Naive thymus-derived CD4-positive, alpha-beta T cell (primary cell): ENCODE measurements around the gene PTBP3. TPM values are rescaled to one million over a fixed set of nuclear protein-coding genes. Genes with fewer than 3 reads are reported as not detected.

ENCODE experiments used
- ATAC-seq: fragments of 150-1000 bp; cut with Tn5 transposase; 2 replicates; pipeline ENCODE4 v1.10.0; 2021; ENCODE audit warnings: mild to moderate bottlenecking, moderate library complexity
- CTCF ChIA-PET: fragments of 350-600 bp; sonication (Branson Sonifier 250); formaldehyde crosslinking; loops from one replicate; lab custom pipeline; 2021; ENCODE audit warnings: antibody characterized with exemption; lab: Charles Lee
- POLR2A ChIA-PET: fragments of 350-600 bp; sonication (Branson Sonifier 250); formaldehyde crosslinking; loops from one replicate; lab custom pipeline; 2021; ENCODE audit warnings: antibody characterized with exemption, inconsistent platforms; lab: Charles Lee
- DNase-seq, 9 donors: peaks; one replicate each; pipeline versions ENCODE4 v3.0.0 to v3.0.0-alpha.2; 2020 to 2022; ENCODE audit warnings: mixed read lengths in 1 of 9
- H3K27ac ChIP-seq: one replicate; pipeline ENCODE4 v1.7.0; 2013; ENCODE audit warnings: mild to moderate bottlenecking, low read depth, low read length, moderate library complexity
- H3K27me3 ChIP-seq, 2 donors: one replicate each; pipeline ENCODE4 v1.7.0; 2013; ENCODE audit warnings: low read length in 2 of 2, mild to moderate bottlenecking in 2 of 2, moderate library complexity in 2 of 2; ENCODE audit not compliant: control insufficient read depth in 2 of 2, insufficient read depth in 2 of 2
- H3K36me3 ChIP-seq, 3 experiments: 1 replicate in 2 of 3; 2 replicates in 1 of 3; pipeline ENCODE4 v1.7.0; 2013; ENCODE audit warnings: low read length in 3 of 3, mild to moderate bottlenecking in 3 of 3, moderate library complexity in 1 of 3; ENCODE audit not compliant: insufficient read depth in 3 of 3, control insufficient read depth in 2 of 3
- H3K4me1 ChIP-seq, 2 donors: one replicate each; pipeline ENCODE4 v1.7.0; 2013; ENCODE audit warnings: low read length in 2 of 2, mild to moderate bottlenecking in 2 of 2, moderate library complexity in 1 of 2; ENCODE audit not compliant: control insufficient read depth in 2 of 2, insufficient read depth in 2 of 2
- H3K4me3 ChIP-seq: 2 replicates; pipeline ENCODE4 v1.7.0; 2013; ENCODE audit warnings: mild to moderate bottlenecking, low read length
- H3K9me3 ChIP-seq, 3 experiments: 1 replicate in 2 of 3; 2 replicates in 1 of 3; pipeline ENCODE4 v1.7.0; 2013; ENCODE audit warnings: low read length in 3 of 3; ENCODE audit not compliant: control insufficient read depth in 2 of 3
- H3K27ac Mint-ChIP-seq, 9 donors: one replicate each; pipeline ENCODE4 v1.8.0; 2020 to 2022; ENCODE audit warnings: mixed read lengths in 9 of 9, mild to moderate bottlenecking in 8 of 9, moderate library complexity in 5 of 9, inconsistent platforms in 2 of 9
- H3K27me3 Mint-ChIP-seq, 5 donors: one replicate each; pipeline ENCODE4 v1.8.0; 2021 to 2022; ENCODE audit warnings: mixed read lengths in 5 of 5, mild to moderate bottlenecking in 1 of 5
- H3K36me3 Mint-ChIP-seq, 5 donors: one replicate each; pipeline ENCODE4 v1.8.0; 2020 to 2022; ENCODE audit warnings: mixed read lengths in 5 of 5, mild to moderate bottlenecking in 3 of 5, inconsistent platforms in 1 of 5
- H3K4me1 Mint-ChIP-seq, 7 donors: one replicate each; pipeline ENCODE4 v1.8.0; 2020 to 2022; ENCODE audit warnings: mixed read lengths in 7 of 7, mild to moderate bottlenecking in 3 of 7, inconsistent platforms in 1 of 7
- H3K4me3 Mint-ChIP-seq, 10 donors: one replicate each; pipeline ENCODE4 v1.8.0; 2020 to 2022; ENCODE audit warnings: mild to moderate bottlenecking in 10 of 10, mixed read lengths in 10 of 10, moderate library complexity in 6 of 10, inconsistent platforms in 2 of 10
- H3K9me3 Mint-ChIP-seq, 11 donors: one replicate each; pipeline ENCODE4 v1.8.0; 2020 to 2022; ENCODE audit warnings: mixed read lengths in 11 of 11, mild to moderate bottlenecking in 4 of 11, inconsistent platforms in 1 of 11, moderate library complexity in 1 of 11
- intact Hi-C, 2 donors: fragments of 100-400 bp; cut with micrococcal nuclease; formaldehyde crosslinking; loops; one replicate each; pipeline ENCODE4 v1.15.1; 2023
- polyA plus RNA-seq, 2 donors: library from polyadenylated mRNA; unstranded; fragments of 300-500 nt; fragmentation: Illumina TruSeq; gene quantifications; one replicate each; pipeline ENCODE4 v1.2.3, GENCODE V29; 2021
- total RNA-seq, 6 experiments: library from RNA in 5 of 6; stranded (reverse) in 5 of 6; gene quantifications; 1 replicate in 5 of 6; 2 replicates in 1 of 6; pipeline ENCODE4 v1.2.3 and lab custom pipeline; 2021 to 2026

The PTBP3 gene
- total and polyA plus RNA-seq, 7 experiments from 2014 or later, result 28.8 to 148 (median 117) TPM

- H3K27ac Mint-ChIP-seq, result peak overlapping the region in 2 of 9 donors; percentile 32 to 52
- peaks cover 0 to 3% (median 0%) of the 10 kb centered on the region in 3 experiments for H3K36me3 ChIP-seq
- no peaks in the 10 kb centered on the region for H3K9me3 Mint-ChIP-seq
- peak overlapping the region in 1 of 10 donors; percentile 19 for H3K4me3 Mint-ChIP-seq
- no peak for DNase-seq
- peaks cover 46 to 94% (median 78%) of the 10 kb centered on the region in 7 donors for H3K4me1 Mint-ChIP-seq
- CTCF ChIA-PET, result no interaction called here
- intact Hi-C loops, result no loop called here
- no peak for ATAC-seq
- H3K9me3 ChIP-seq, result no peaks in the 10 kb centered on the region
- H3K27me3 ChIP-seq, result no peaks in the 10 kb centered on the region
- H3K27ac ChIP-seq, result no peak overlapping the region
- H3K4me1 ChIP-seq, result peaks cover 23 to 29% of the 10 kb centered on the region in 2 donors
- POLR2A ChIA-PET, result interaction anchor here (0.9 to 1.8 kb wide), 2 partner anchors 14 to 20 kb away, joined by 3 to 4 read pairs; no protein-coding TSS in a partner anchor
- peaks cover 0 to 24% (median 7%) of the 10 kb centered on the region in 5 donors for H3K36me3 Mint-ChIP-seq
- H3K4me3 ChIP-seq, result no peak overlapping the region
- H3K27me3 Mint-ChIP-seq, result no peaks in the 10 kb centered on the region
Observed at GRCh38 chr9:112312139-112312538, 21.3 kb downstream of the PTBP3 start.

- CTCF ChIA-PET, result no interaction called here
- Mint-ChIP-seq H3K36me3 (peaks cover 0 to 23% (median 7%) of the 10 kb centered on the region in 5 donors), H3K4me3 (no peak overlapping the region), H3K4me1 (peaks cover 43 to 90% (median 71%) of the 10 kb centered on the region in 7 donors), H3K27ac (peak overlapping the region in 1 of 9 donors; percentile 52), H3K27me3 (no peaks in the 10 kb centered on the region), H3K9me3 (no peaks in the 10 kb centered on the region)
- ATAC-seq, result no peak
- Histone ChIP-seq H3K9me3 (no peaks in the 10 kb centered on the region), H3K4me3 (no peak overlapping the region), H3K27ac (no peak overlapping the region), H3K36me3 (peaks cover 0 to 3% (median 0%) of the 10 kb centered on the region in 3 experiments), H3K4me1 (peaks cover 19 to 24% of the 10 kb centered on the region in 2 donors), H3K27me3 (no peaks in the 10 kb centered on the region)
- DNase-seq, result no peak
- POLR2A ChIA-PET, result interaction anchor here (0.9 kb wide), 1 partner anchor 21 kb away, joined by 3 read pairs; no protein-coding TSS in a partner anchor
- intact Hi-C loops, result no loop called here
Observed at GRCh38 chr9:112311497-112311896, 21.9 kb downstream of the PTBP3 start.

- no peak overlapping the region for H3K4me3 ChIP-seq
- H3K27me3 ChIP-seq, result no peaks in the 10 kb centered on the region
- no peak overlapping the region for H3K27ac ChIP-seq
- Mint-ChIP-seq H3K27me3 (no peaks in the 10 kb centered on the region), H3K4me1 (peaks cover 36 to 83% (median 65%) of the 10 kb centered on the region in 7 donors), H3K36me3 (peaks cover 0 to 16% (median 7%) of the 10 kb centered on the region in 5 donors), H3K9me3 (no peaks in the 10 kb centered on the region), H3K27ac (peak overlapping the region in 2 of 9 donors; percentile 6 to 44), H3K4me3 (peak overlapping the region in 3 of 10 donors; percentile 17 to 52 (median 34))
- DNase-seq (no peak), ATAC-seq (no peak)
- H3K9me3 ChIP-seq, result no peaks in the 10 kb centered on the region
- intact Hi-C loops, result no loop called here
- peaks cover 0 to 3% (median 0%) of the 10 kb centered on the region in 3 experiments for H3K36me3 ChIP-seq
- ChIA-PET CTCF (no interaction called here), POLR2A (interaction anchor here (1.4 kb wide), 1 partner anchor 23 kb away, joined by 3 read pairs; the partner anchor contains the start of gene PTBP3)
- H3K4me1 ChIP-seq, result peaks cover 14 to 18% of the 10 kb centered on the region in 2 donors
Observed at GRCh38 chr9:112310826-112311225, 22.6 kb downstream of the PTBP3 start.

GRCh38 chr9:112308588-112308987, 24.8 kb downstream of the PTBP3 start:
- ChIA-PET POLR2A (no interaction called here), CTCF (no interaction called here)
- Histone ChIP-seq H3K36me3 (peaks cover 0 to 3% (median 0%) of the 10 kb centered on the region in 3 experiments), H3K4me1 (peaks cover 10 to 12% of the 10 kb centered on the region in 2 donors), H3K9me3 (no peaks in the 10 kb centered on the region), H3K27me3 (no peaks in the 10 kb centered on the region), H3K4me3 (no peak overlapping the region), H3K27ac (no peak overlapping the region)
- DNase-seq, result no peak
- H3K36me3 Mint-ChIP-seq, result peaks cover 0 to 12% (median 6%) of the 10 kb centered on the region in 5 donors
- H3K27ac Mint-ChIP-seq, result no peak overlapping the region
- peaks cover 23 to 78% (median 55%) of the 10 kb centered on the region in 7 donors for H3K4me1 Mint-ChIP-seq
- intact Hi-C loops, result no loop called here
- H3K27me3 Mint-ChIP-seq, result no peaks in the 10 kb centered on the region
- peak overlapping the region in 1 of 10 donors; percentile 25 for H3K4me3 Mint-ChIP-seq
- ATAC-seq, result no peak
- H3K9me3 Mint-ChIP-seq, result no peaks in the 10 kb centered on the region

GRCh38 chr9:112301420-112301819, 32.0 kb downstream of the PTBP3 start:
- H3K4me3 Mint-ChIP-seq, result peak overlapping the region in 2 of 10 donors; percentile 7 to 14
- H3K4me1 Mint-ChIP-seq, result peaks cover 36 to 74% (median 63%) of the 10 kb centered on the region in 7 donors
- Histone ChIP-seq H3K27ac (no peak overlapping the region), H3K4me1 (peaks cover 5% of the 10 kb centered on the region in 2 donors), H3K36me3 (no peaks in the 10 kb centered on the region), H3K4me3 (no peak overlapping the region), H3K27me3 (no peaks in the 10 kb centered on the region), H3K9me3 (no peaks in the 10 kb centered on the region)
- CTCF ChIA-PET, result no interaction called here
- peaks cover 3 to 30% (median 16%) of the 10 kb centered on the region in 5 donors for H3K36me3 Mint-ChIP-seq
- no peak for DNase-seq
- peak overlapping the region in 5 of 9 donors; percentile 0 to 11 (median 1) for H3K27ac Mint-ChIP-seq
- H3K9me3 Mint-ChIP-seq, result peaks cover 0 to 2% (median 0%) of the 10 kb centered on the region in 11 donors
- POLR2A ChIA-PET, result interaction anchor here (0.6 kb wide), 1 partner anchor 191 kb away, joined by 5 read pairs; no protein-coding TSS in a partner anchor
- intact Hi-C loops, result no loop called here
- ATAC-seq, result peak; percentile 26
- H3K27me3 Mint-ChIP-seq, result no peaks in the 10 kb centered on the region

- POLR2A ChIA-PET, result no interaction called here
Observed at GRCh38 chr9:112299514-112299913, 33.9 kb downstream of the PTBP3 start.

More at GRCh38 chr9:112299514-112299913, 33.9 kb downstream of the PTBP3 start:
- ATAC-seq (no peak), DNase-seq (no peak)
- Histone ChIP-seq H3K27ac (no peak overlapping the region), H3K4me1 (peaks cover 0 to 5% of the 10 kb centered on the region in 2 donors), H3K4me3 (no peak overlapping the region), H3K9me3 (no peaks in the 10 kb centered on the region), H3K36me3 (no peaks in the 10 kb centered on the region), H3K27me3 (no peaks in the 10 kb centered on the region)
- CTCF ChIA-PET, result no interaction called here
- Mint-ChIP-seq H3K4me3 (peak overlapping the region in 1 of 10 donors; percentile 25), H3K27me3 (no peaks in the 10 kb centered on the region), H3K4me1 (peaks cover 32 to 71% (median 61%) of the 10 kb centered on the region in 7 donors), H3K9me3 (peaks cover 0 to 2% (median 0%) of the 10 kb centered on the region in 11 donors), H3K36me3 (peaks cover 4 to 42% (median 25%) of the 10 kb centered on the region in 5 donors), H3K27ac (peak overlapping the region in 4 of 9 donors; percentile 1 to 62 (median 40))
- intact Hi-C loops, result loop anchor here in 1 of 2 donors (2.0 kb wide), 1 partner anchor 33 kb away; the partner anchor contains the start of gene PTBP3
